PFSK-1 (cell line): Measurements from ENCODE around the gene BUB1B.

Experiments
- POLR2AphosphoS5 ChIP-seq: IDR thresholded peaks from 2 replicates; pipeline ENCODE4 v1.6.1; 2012; ENCODE audit warnings: low read depth, mild to moderate bottlenecking, control low read depth, low read length, moderate library complexity
- SIN3A ChIP-seq: IDR thresholded peaks from 2 replicates; pipeline ENCODE4 v1.6.1; 2012; ENCODE audit warnings: mild to moderate bottlenecking, low read length, moderate library complexity, borderline replicate concordance; ENCODE audit not compliant: insufficient read depth
- TF ChIP-seq, protein P1 (sequence below), 2 experiments: IDR thresholded peaks; 2 replicates each; pipeline versions ENCODE4 v1.6.1 to v1.8.0; 2011 to 2012; ENCODE audit warnings: low read depth in 2 of 2, low read length in 2 of 2, control low read depth in 1 of 2, inconsistent platforms in 1 of 2, mild to moderate bottlenecking in 1 of 2, moderate library complexity in 1 of 2; ENCODE audit not compliant: insufficient read depth in 1 of 2

DNA sequence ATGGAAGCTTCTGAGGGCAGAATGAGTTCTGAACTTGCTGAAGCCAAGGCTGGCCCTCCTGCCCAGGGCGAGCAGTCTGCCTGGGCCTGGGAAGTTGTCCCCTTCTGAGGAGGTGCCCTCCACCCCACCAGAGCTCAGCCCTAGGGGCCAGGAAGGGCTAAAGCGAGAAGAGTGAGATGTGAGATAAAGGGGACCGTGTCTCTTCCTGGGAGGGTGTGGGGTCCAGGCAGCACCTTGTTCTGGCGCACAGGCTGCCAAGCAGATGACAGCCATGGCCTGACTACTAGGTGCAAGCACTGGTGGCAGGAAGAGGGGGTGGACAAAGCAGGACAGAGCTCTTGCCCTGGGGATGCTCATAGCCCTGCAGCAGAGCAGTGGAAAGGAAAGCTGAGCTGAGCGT lies 81.7 kb downstream of the BUB1B start:
- TF ChIP-seq POLR2AphosphoS5 (no peak), SIN3A (no peak)
- TF ChIP-seq, protein P1, sequence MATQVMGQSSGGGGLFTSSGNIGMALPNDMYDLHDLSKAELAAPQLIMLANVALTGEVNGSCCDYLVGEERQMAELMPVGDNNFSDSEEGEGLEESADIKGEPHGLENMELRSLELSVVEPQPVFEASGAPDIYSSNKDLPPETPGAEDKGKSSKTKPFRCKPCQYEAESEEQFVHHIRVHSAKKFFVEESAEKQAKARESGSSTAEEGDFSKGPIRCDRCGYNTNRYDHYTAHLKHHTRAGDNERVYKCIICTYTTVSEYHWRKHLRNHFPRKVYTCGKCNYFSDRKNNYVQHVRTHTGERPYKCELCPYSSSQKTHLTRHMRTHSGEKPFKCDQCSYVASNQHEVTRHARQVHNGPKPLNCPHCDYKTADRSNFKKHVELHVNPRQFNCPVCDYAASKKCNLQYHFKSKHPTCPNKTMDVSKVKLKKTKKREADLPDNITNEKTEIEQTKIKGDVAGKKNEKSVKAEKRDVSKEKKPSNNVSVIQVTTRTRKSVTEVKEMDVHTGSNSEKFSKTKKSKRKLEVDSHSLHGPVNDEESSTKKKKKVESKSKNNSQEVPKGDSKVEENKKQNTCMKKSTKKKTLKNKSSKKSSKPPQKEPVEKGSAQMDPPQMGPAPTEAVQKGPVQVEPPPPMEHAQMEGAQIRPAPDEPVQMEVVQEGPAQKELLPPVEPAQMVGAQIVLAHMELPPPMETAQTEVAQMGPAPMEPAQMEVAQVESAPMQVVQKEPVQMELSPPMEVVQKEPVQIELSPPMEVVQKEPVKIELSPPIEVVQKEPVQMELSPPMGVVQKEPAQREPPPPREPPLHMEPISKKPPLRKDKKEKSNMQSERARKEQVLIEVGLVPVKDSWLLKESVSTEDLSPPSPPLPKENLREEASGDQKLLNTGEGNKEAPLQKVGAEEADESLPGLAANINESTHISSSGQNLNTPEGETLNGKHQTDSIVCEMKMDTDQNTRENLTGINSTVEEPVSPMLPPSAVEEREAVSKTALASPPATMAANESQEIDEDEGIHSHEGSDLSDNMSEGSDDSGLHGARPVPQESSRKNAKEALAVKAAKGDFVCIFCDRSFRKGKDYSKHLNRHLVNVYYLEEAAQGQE (IDR thresholded peaks at IDR 0.05; ENCODE audit: insufficient read depth in 1 of 2, low read depth in 2 of 2, low read length in 2 of 2) = no peak
